SIG-M5 treated with dmso at 0.1 percent for 504 hours (cell line): ENCODE data around the gene BDP1.
"Not testable (repeated sequence)": the region's sequence is repeated elsewhere in the genome, so short reads cannot be mapped to it uniquely, and the experiment has no call there.

Source experiments
- DNase-seq: peaks from one replicate; lab custom pipeline; 2025; ENCODE audit not compliant: unreplicated experiment; lab: John Stamatoyannopoulos, UW

Gene BDP1

GRCh38 chr5:71563161-71563560 lies 107.7 kb downstream of the BDP1 start:
- no peak for DNase-seq

- DNase-seq, result no peak
Measured at GRCh38 chr5:71564895-71565294, 109.4 kb downstream of the BDP1 start.

GRCh38 chr5:71569748-71570509 lies 114.5 kb downstream of the BDP1 start:
- DNase-seq, result no peak

GRCh38 chr5:71571811-71572210 lies 116.4 kb downstream of the BDP1 start:
- not testable (repeated sequence) for DNase-seq

- DNase-seq, result no peak
Measured at GRCh38 chr5:71573591-71573990, 118.1 kb downstream of the BDP1 start.

GRCh38 chr5:71575588-71575987 lies 120.1 kb downstream of the BDP1 start:
- DNase-seq, result not testable (repeated sequence)

GRCh38 chr5:71576241-71576640 lies 120.8 kb downstream of the BDP1 start:
- DNase-seq, result no peak

- DNase-seq, result not testable (repeated sequence)
Measured at GRCh38 chr5:71577839-71578238, 122.4 kb downstream of the BDP1 start.

- DNase-seq, result no peak
Measured at GRCh38 chr5:71582945-71583584, 127.6 kb downstream of the BDP1 start.

GRCh38 chr5:71586052-71586940 lies 130.8 kb downstream of the BDP1 start:
- DNase-seq, result peak; percentile 43

- DNase-seq, result peak; percentile 95
Measured at GRCh38 chr5:71586941-71587765, 131.7 kb downstream of the BDP1 start, which contains the start of gene MCCC2. Gene MCCC2 (plus strand): TSS chr5:71587340. CDS start chr5:71587426, 86 bp downstream.

- DNase-seq, result no peak
Measured at GRCh38 chr5:71587766-71588532, 132.5 kb downstream of the BDP1 start.

- no peak for DNase-seq
Measured at GRCh38 chr5:71588533-71588885, 133.1 kb downstream of the BDP1 start.

- no peak for DNase-seq
Measured at GRCh38 chr5:71589903-71590302, 134.5 kb downstream of the BDP1 start.

- no peak for DNase-seq
Measured at GRCh38 chr5:71591100-71591499, 135.6 kb downstream of the BDP1 start.

- DNase-seq, result no peak
Measured at GRCh38 chr5:71596169-71596568, 140.7 kb downstream of the BDP1 start.

GRCh38 chr5:71597001-71597400 lies 141.6 kb downstream of the BDP1 start:
- no peak for DNase-seq

GRCh38 chr5:71600783-71601182 lies 145.3 kb downstream of the BDP1 start:
- no peak for DNase-seq

- peak; percentile 74 for DNase-seq
Measured at GRCh38 chr5:71601222-71602026, 146.0 kb downstream of the BDP1 start.
